ENCODE results near the gene IP6K2.
"Not testable (repeated sequence)": the region's sequence is repeated elsewhere in the genome, so short reads cannot be mapped to it uniquely, and the experiment has no call there.

Gene IP6K2

DNA sequence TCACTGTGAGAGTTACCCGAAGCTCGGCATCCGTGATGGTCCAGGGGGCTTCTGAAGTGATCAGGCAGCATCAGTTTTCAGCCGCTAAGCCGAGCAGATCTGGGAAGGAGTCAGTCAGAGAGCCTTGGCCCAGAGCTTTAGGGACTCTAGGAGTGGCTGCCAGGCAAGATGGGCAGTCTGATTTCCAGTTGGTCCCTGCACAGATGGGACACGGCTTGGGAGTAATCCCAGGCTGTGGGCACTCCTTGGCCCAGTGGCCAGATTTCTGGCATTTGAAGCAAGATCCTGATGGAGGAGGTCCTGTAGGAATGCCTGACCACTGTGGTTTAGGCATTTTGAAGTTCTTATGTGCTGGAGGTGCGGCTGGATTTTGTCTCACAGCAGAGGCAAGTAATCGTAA, 10.5 kb upstream of the IP6K2 start:
- DNase-seq (ENCODE audit: low read depth), result no peak

DNA sequence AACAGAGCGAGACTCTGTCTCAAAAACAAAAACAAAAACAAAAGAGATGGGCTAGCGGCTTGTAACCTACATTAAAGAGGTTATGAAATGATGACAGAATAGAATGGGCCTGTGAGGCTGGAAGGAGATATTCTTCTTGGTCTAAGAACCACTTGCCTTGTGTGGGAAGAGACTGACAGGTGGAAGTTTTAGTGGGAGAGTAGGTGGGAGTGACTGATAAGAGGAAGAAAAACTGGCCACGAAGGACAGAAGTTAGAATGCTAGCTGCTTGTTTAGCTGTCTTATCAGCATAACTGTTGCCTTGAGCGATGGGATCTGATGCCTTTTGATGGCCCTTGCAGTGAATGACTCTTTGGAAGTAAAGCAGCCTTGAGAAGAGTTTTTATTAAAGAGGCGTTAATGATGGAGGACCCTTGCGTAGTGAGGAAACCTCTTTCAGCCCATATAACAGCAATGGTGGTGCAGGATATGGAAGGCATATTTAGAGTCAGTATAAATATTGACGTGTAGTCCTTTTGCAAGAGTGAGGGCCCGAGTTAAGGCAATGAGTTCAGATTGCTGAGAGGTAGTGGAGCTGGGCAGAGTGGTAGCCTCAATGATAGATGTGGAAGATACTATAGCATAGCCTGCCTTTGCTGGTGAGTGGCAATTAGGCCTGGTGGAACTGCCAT, 8.3 kb upstream of the IP6K2 start:
- DNase-seq (ENCODE audit: low read depth), result not testable (repeated sequence)

DNA sequence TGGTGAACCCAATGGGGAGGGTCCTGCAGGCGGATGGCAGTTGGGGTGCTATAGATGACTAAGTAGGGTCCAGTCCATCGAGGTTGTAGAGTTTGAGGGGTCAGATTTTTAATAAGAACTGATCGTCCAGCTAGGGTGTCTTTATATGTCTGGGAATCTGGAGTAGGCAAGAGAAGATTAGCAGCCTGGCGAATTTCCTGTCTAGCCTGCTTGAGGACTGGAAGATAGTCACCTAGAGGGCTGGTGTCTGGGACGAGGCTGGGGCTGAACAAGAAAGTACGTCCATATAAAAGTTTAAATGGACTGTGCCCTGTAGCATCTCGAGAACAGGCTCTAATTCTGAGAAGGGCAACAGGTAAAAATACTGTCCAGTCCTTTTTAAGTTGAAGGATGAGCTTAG, 6.7 kb upstream of the IP6K2 start:
- no peak for DNase-seq (ENCODE audit: low read depth)

DNA sequence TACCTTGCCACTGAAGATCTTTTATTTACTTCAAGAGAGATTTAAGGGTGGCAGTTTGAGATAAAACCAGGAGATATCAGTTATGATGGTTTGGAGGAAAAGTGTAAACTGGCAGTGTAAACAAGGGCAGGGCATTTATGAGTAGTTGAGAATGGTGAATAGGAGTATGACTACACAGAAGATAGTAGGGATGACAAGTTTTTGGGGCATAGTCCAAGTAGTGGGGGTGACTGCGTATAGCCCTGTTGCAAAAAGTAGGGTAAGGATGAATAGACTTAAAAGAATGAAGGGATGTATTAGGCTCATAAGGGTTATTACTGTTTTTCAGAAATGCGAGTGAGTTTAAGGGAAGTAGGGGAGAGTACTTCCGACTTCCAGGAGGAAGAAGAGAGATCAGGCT, 6.3 kb upstream of the IP6K2 start:
- not testable (repeated sequence) for DNase-seq (ENCODE audit: low read depth)

DNA sequence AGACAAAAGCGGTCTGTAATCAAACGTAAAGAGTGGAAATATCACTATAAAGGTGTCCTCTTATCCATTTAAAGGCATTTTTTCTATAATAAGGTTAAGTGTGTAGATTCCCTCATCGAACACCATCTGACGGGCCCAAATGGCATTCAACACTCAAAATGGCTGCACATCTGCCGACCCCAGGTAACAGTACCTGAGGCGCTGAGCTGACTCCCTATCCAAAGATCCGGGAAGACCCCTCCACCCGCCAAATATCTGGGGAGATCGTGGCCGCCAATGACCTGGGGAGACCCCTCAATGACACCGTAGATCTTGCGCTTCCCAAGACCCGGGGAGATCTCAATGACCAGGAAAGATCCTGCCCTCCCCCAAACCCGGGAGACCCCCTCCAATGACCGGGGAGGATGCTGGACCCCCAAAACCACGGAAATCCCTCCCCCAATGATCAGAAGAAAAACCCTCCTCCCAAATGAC, 476 bp downstream of the IP6K2 start:
- no peak for DNase-seq (ENCODE audit: low read depth)

DNA sequence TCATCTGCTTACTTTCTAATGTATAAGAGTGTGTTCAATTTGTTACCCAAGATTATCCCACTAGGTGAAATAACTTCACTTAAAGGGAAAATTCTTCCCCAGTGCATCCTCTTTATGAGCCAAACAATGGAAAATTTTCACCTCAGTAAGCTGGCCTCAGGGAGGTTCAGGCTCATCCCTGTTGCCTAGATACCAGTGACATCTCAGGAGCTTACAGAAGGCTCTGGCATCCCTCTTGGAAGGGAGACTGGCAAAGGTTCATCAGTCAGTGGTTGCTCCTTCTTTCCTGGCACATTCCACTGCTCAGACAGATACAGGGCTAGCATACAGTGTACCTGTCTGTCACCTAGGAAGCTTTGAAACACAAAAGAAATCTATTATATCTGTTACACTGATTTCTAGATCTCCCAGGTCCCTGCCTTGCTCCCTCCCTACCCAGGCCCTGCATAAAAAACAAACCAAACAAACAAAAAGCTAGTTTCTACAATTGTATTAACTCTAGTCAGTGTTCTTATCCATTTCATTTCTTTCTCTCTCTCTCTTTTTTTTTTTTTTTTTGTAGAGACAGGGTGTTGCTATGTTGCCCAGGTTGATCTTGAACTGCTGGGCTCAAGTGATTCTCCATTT, 1.7 kb downstream of the IP6K2 start:
- no peak for DNase-seq (ENCODE audit: low read depth)

DNA sequence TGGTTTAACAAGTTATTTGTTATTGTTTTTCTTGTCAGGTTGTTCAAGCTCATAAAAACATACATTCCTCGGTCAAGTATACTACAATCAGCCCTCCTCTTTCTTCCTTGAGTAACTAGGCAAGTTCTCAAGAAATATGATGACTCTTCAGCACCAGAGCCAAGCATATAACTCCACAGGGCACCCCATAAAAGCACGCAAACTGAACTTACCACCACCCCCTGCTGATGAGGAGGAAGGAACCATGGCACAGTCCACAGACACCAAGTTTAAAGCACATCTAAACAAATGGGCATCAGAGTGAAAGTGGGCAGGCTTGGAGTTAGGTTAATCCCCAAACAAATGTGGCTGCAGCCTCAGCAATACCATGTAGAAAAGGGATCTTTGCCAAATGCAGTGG, 5.3 kb downstream of the IP6K2 start:
- DNase-seq (ENCODE audit: low read depth), result no peak

DNA sequence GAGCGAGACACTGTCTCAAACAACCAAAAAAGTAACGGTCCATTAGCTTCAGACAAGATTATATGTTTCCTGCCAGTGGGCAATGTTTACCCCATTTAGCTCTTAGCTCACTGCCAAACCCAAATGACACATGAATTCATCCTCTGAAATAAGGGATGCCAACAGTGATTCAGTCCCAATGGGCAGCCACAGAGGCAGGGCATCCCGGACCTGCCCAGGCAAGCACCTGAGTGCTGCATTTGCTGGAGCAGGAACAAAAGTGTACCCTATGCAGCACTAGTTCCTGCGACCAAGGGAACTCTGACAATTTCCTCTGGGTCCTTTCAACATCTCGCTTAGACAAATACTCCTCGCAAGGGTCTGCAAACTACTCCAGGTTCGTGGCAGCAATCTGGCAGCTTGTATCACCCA, 8.0 kb downstream of the IP6K2 start:
- DNase-seq (ENCODE audit: low read depth), result no peak

DNA sequence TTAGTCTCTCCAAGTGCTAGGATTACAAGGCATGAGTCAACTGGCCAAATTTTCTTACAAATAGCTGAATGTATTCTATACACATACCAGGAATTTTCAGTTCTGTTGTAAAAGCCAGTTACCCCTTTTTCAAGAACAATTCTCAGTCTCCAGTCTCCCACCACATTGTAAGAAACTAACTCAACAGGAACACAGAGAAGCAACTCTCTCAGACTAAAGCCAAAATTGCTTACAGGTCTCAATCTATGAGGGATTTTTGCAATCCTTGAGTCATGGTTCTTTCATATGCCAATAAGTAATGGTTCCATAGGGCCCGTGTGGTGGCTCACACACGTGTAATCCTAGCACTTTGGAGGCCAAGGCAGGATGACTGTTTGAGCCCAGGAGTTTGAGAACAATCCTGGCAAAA, 8.5 kb downstream of the IP6K2 start:
- no peak for DNase-seq (ENCODE audit: low read depth)

DNA sequence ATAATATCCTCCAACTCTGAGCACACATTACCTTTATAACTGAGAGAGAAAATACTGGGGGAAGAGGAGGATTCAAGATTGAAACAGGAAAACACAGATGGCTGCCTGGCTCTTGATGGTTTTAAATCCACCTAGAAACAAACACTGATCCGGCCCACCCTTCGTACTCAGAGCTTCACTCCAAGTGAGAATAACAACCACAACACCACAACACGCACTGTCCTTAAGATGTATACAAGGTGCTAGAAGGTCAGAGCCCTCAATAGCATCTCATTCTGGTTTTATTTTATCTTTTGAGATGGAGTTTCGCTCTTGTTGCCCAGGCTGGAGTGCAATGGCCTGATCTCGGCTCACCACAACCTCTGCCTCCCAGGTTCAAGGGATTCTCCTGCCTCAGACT, 9.9 kb downstream of the IP6K2 start:
- no peak for DNase-seq (ENCODE audit: low read depth)

DNA sequence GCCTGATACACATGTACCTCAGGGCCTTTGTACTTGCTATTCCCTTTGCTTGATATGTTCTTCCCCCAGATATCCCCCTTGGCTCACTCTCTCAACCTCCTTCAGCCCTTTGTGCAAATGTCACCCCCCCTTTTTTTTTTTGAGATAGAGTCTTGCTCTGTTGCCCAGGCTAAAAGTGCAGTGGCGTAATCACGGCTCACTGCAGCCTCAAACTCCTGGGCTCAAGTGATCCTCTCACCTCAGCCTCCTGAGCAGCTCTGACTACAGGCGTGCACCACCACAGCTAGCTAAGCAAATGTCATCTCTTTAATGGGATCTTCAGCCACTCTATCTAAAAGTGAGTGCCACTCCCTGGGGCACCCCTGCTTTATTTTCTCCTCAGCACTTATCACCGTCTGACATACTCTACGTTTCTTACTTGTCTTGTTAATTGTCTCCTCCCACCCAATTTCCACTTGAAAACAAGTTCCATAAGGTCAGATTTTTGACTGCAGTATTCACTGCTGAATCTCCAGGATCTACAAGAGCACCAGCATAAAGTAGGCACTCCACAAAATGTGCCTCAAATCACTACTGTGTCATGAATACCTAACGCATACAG, 14.6 kb downstream of the IP6K2 start:
- DNase-seq (ENCODE audit: low read depth), result no peak

DNA sequence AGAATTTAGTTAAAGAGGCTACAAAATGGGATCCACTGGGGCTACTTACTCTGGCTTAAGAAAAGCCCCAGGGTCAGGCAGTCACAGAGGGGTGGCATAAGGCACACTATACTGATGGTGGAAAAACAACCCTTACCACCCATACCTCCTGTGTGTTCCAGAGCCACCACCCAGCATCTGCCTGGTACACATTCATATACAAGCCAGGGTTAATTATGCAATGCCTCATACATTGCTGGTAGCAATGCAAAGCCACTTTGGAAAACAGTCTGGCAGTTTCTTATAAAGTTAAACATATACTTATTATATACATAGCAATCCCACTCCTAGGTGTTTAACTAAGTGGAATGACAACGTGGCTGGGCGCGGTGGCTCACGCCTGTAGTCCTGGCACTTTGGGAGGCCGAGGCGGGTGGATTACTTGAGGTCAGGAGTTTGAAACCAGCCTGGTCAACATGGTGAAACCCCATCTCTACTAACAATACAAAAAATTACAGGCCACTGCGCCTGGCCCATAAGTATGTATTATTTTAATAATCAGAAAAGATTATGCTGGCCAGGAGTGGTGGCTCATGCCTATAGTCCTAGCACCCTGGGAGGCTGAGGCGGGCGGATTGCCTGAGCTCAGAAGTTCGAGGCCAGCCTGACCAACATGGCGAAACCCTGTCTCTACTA, 16.2 kb downstream of the IP6K2 start:
- no peak for DNase-seq (ENCODE audit: low read depth)

DNA sequence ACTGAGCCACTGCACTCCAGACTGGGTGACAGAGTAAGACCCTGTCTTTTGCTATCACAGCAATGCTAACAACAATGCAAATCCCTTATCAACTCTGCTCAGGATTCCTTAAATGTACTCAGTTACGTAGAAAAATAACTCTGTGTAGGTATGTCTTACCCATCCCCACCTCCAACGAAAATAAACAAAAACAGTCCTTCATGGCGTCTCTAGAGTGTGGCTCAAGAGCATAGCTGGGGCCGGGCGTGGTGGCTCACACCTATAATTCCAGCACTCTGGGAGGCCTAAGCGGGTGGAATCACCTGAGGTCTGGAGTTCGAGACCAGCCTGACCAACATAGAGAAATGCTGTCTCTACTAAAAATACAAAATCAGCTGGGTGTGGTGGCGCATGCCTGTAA, 18.1 kb downstream of the IP6K2 start:
- no peak for DNase-seq (ENCODE audit: low read depth)

DNA sequence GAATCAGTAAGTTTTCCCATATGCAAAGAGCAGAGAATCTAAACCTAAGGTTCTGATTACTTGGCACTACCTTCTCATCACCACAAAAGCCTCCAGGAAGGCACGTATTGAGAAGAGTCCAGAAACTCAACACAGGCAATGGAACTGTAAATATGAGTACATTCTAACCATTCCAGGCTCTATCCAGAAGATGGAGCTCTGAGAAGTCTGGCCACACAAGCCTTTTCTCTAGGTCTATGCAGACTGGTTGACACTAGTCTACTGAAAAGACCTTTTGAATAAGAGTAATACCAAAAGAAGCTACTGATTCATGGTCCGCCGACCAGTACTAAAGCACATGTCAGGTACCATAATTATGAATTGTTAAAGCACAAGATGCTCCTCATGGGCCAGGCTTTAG, 19.1 kb downstream of the IP6K2 start:
- DNase-seq (ENCODE audit: low read depth), result no peak

DNA sequence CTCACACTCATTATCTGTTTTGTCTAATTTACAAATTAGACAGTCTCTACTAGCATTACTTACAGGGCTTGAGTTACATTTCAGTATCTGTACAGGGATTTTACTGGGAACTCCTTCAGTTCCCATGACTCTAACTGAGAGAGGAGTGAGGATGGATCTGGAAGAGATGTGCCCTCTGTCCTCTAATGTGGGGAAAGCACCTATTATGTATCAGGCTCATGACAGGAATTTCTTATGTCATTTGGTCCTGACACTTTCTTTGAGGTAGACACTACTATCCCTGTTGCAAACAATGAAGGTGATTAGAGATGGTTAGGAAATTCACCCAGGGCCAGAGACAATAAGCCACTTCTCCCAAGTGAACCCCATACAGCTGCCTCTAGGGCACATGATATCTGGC, 20.4 kb downstream of the IP6K2 start:
- DNase-seq (ENCODE audit: low read depth), result no peak

DNA sequence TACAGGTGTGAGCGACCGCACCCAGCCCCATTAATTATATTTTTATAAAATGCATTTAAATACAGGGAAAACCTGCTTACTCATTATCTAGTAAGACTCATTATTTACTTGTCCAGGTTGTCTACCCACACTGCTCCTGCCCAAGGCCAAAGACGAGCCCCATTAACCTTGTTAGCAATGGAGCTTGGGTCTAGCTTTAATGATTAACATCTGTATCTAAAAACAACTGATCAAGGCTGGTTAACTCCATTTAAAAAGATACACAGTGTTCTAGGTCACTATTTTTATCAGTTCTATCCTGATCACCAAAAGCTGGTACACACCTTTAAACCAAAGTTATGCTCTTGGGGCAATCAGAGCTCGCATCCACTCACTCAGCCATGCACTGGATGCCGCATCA, 20.9 kb downstream of the IP6K2 start:
- DNase-seq (ENCODE audit: low read depth), result no peak

DNA sequence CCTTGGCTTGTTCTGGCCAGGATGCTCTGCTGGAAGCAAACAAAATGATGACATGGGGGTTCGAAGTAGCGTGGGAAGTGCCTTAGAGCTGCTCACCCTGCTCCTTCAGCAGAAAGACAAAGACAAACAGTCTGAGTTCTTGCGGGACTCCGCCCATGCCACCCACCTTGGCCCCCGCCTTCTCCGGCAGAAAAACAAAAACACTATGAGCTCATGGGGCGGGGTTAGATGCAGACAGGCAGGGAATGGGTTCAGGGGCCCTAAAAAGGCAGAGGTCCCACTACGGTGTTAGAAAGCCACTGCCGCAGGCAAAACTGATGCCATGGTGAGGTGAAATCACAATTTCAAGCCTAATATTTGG, 21.6 kb downstream of the IP6K2 start:
- no peak for DNase-seq (ENCODE audit: low read depth)

DNA sequence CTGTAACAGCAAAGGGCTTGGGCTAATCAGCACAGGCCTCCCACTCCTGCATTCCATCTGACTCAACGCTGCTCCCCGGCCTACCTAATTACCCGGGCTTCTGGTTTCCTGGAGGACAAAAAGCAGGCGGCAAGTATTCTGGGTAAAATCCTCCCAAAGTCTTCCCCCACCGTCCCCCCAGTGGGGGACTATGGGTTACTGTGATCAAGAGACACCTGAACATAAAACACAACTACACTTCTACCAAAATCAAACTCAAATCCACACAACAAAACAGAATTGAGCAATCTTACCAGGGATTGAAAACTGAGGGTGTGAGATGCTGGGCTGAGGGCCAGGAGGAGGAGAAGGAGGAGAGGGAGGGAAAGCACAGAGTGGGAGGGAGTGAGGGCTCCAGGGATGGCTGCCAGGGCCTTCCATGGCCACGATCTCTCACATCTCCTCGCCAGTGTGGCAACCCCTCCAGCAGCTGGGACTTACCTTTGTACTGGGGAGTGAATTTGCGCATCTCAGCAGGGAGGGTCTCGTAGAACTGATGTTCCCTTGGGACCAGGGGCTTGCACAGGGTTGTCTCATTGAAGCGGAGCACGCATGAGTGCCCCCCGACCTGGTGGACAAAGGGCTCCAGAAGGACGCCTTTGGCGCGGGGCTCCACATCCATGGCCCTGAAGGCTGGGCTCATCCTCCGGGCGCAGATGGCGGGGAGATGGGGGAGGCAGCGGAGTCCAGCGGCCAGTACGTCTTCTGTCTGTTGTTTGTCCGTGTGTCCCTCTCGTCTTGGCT, 22.2 kb downstream of the IP6K2 start:
- DNase-seq (ENCODE audit: low read depth), result no peak

DNA sequence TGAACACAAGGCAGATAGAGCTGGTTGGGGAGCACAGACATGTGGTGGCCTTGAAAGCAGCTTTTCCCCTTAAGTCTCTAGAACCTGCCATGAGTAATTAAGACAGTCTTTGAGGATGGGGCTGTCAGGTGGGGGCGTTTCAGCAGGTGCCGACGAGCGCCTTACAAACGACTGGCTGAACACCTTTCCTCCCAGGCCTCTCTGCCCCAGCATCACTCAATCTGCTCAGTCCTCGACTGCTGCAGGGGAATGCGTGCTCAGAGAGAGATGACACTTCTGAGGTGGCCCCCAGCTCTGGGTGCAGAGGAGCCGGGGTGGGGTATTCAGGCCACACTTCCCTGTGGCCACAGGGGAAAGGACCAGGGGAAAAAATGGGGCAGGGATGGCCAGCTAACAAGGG, 23.2 kb downstream of the IP6K2 start:
- DNase-seq (ENCODE audit: low read depth), result no peak

DNA sequence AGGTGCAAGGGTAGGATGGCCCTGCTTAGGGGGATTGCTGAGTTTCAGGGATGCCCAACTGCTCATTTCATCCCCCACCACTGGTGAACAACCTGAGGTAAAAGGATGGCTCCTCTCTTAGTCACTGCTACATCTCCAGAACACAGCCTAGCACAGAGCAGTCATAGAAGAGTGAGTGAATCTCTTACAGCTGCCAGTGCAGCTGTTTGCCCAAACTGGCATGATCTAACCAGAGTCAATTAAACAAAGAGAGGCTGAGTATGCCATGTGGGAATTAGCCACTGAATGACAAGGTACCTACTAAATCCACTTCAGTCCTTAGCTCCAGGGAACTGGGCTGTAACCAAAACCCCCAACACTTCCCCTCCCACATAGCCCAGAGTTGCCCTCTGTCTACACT, 24.5 kb downstream of the IP6K2 start:
- DNase-seq (ENCODE audit: low read depth), result no peak

DNA sequence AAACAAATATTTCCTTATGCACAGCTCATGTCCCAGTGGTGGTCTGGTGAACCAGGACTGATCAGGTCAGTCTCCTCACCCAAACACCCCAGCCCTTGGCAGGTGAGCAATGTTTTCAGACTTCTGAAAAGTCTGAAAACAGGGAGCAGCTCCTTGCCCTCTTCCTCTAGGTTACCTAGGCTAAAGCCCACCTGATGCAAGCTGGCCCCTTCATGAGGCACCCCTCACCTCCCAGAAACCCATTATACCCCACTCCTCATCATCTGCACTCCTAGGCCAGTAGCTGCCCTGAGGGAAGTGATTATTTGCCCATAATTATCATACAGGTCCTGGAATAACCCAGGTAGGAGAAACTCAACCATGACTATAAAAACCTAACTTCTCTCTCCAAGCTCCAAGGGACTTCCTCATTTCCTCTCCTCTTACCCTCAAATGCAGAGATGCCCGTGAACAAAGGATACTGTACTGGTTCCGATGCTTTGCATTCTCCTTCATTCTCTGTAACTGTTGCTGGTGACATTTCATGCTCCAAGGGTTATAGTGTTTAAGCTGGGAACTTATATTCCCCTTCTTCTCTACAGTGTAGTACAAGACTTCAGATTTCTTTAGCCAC, 26.1 kb downstream of the IP6K2 start:
- DNase-seq (ENCODE audit: low read depth), result no peak

DNA sequence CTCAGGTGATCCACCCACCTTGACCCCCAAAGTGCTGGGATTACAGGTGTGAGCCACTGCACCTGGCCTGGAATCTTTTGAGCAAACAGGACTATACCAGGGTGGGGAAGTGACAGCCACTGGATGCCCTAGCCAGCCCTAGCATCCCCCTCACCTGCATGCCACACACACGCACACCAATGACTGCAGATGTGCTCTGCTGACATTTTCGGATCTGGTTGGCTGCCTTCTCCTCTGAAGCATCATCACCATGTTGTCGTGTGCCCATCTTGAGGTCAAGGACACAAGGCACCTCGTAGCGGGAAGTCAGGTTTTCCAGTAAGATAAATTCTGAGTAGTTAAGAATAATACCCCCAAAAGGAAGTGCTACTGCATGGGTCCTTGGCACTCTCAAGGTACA, 27.6 kb downstream of the IP6K2 start:
- DNase-seq (ENCODE audit: low read depth), result no peak

Measured in T-helper 22 cell (primary cell).